IMR-90 (cell line): ENCODE measurements around the gene POLR1C. TPM values are rescaled to one million over a fixed set of nuclear protein-coding genes. Genes with fewer than 3 reads are reported as not detected.

ENCODE experiments used
- ATAC-seq: fragments of 200-7000 bp; cut with Tn5 transposase; 2 replicates; pipeline ENCODE4 v1.9.1; 2020; ENCODE audit warnings: low read depth, mild to moderate bottlenecking, moderate library complexity
- BruUV-seq: library from RNA; stranded (reverse); fragments of 400-500 nt; replicated peaks from 2 replicates; lab custom pipeline; 2021; lab: Mats Ljungman, UMichigan
- CTCF ChIA-PET: fragments of 300-600 bp; formaldehyde crosslinking; extraction: SDS; loops from one replicate; lab custom pipeline; 2021; ENCODE audit warnings: antibody characterized with exemption; lab: Yijun Ruan, JAX
- POLR2A ChIA-PET: fragments of 300-600 bp; sonication (Branson Sonifier 250); formaldehyde crosslinking; loops from one replicate; lab custom pipeline; 2022; ENCODE audit warnings: antibody characterized with exemption; ENCODE audit not compliant: unreplicated experiment; lab: Charles Lee
- DNase-seq: peaks from one replicate; pipeline ENCODE4 v3.0.0; 2013
- H2AFZ ChIP-seq: replicated peaks from 2 replicates; pipeline ENCODE3; 2013; ENCODE audit warnings: low read length, mild to moderate bottlenecking; ENCODE audit not compliant: poor library complexity
- H2AK5ac ChIP-seq: 2 replicates; pipeline ENCODE4 v1.6.1; 2013; ENCODE audit warnings: low read depth, low read length, inconsistent platforms
- H2AK9ac ChIP-seq: replicated peaks from 2 replicates; pipeline ENCODE3; 2013; ENCODE audit warnings: mild to moderate bottlenecking, low read depth, low read length, moderate library complexity; ENCODE audit not compliant: poor library complexity
- H2BK120ac ChIP-seq: 2 replicates; pipeline ENCODE4 v1.6.1; 2013; ENCODE audit warnings: low read depth, low read length, inconsistent platforms
- H2BK15ac ChIP-seq: 3 replicates; pipeline ENCODE4 v1.6.1; 2013; ENCODE audit warnings: low read depth, low read length, inconsistent platforms
- H2BK20ac ChIP-seq: 2 replicates; pipeline ENCODE4 v1.6.1; 2013; ENCODE audit warnings: low read depth, mild to moderate bottlenecking, inconsistent platforms, low read length, moderate library complexity
- H2BK5ac ChIP-seq: 2 replicates; pipeline ENCODE4 v1.6.1; 2013; ENCODE audit warnings: mild to moderate bottlenecking, low read depth, low read length, inconsistent platforms; ENCODE audit not compliant: poor library complexity, severe bottlenecking
- H3K14ac ChIP-seq: replicated peaks from 2 replicates; pipeline ENCODE4 v1.6.1; 2013; ENCODE audit warnings: low read depth, low read length, inconsistent platforms
- H3K18ac ChIP-seq: 2 replicates; pipeline ENCODE4 v1.6.1; 2013; ENCODE audit warnings: low read depth, low read length, control low read depth
- H3K23ac ChIP-seq: 2 replicates; pipeline ENCODE4 v1.6.1; 2013; ENCODE audit warnings: low read depth, low read length, inconsistent platforms
- H3K27ac ChIP-seq: 2 replicates; pipeline ENCODE4 v1.5.1; 2013; ENCODE audit warnings: mild to moderate bottlenecking, control low read depth, low read length; ENCODE audit not compliant: insufficient read depth
- H3K27me3 ChIP-seq: 2 replicates; pipeline ENCODE4 v1.6.1; 2013; ENCODE audit warnings: low read length; ENCODE audit not compliant: control insufficient read depth, insufficient read depth
- H3K36me3 ChIP-seq: 2 replicates; pipeline ENCODE4 v1.6.1; 2013; ENCODE audit warnings: low read length, mixed read lengths; ENCODE audit not compliant: control insufficient read depth, insufficient read depth
- H3K4ac ChIP-seq: 2 replicates; pipeline ENCODE4 v1.6.1; 2013; ENCODE audit warnings: low read depth, low read length, inconsistent platforms
- H3K4me1 ChIP-seq: 2 replicates; pipeline ENCODE4 v1.6.1; 2013; ENCODE audit warnings: low read length, mixed read lengths; ENCODE audit not compliant: control insufficient read depth, insufficient read depth
- H3K4me2 ChIP-seq: 2 replicates; pipeline ENCODE4 v1.6.1; 2013; ENCODE audit warnings: low read depth, mild to moderate bottlenecking, control low read depth, low read length, moderate library complexity
- H3K4me3 ChIP-seq: 2 replicates; pipeline ENCODE4 v1.5.1; 2013; ENCODE audit warnings: low read depth, mild to moderate bottlenecking, control low read depth, low read length, moderate library complexity; ENCODE audit not compliant: insufficient read depth
- H3K56ac ChIP-seq: 2 replicates; pipeline ENCODE4 v1.6.1; 2013; ENCODE audit warnings: low read length, inconsistent platforms; ENCODE audit not compliant: insufficient read depth; ENCODE audit errors: extremely low read depth
- H3K79me1 ChIP-seq, 2 experiments: 2 replicates each; pipeline ENCODE4 v1.6.1; 2013; ENCODE audit warnings: low read length in 2 of 2, inconsistent platforms in 1 of 2, low read depth in 1 of 2
- H3K9ac ChIP-seq: 2 replicates; pipeline ENCODE4 v1.6.1; 2013; ENCODE audit warnings: low read depth, low read length, control low read depth
- H3K9me1 ChIP-seq: 2 replicates; pipeline ENCODE4 v1.6.1; 2013; ENCODE audit warnings: low read length, inconsistent platforms; ENCODE audit not compliant: insufficient read depth
- H3K9me3 ChIP-seq: 2 replicates; pipeline ENCODE4 v1.6.1; 2013; ENCODE audit warnings: low read length; ENCODE audit not compliant: control insufficient read depth, insufficient read depth
- H4K20me1 ChIP-seq: 2 replicates; pipeline ENCODE4 v1.6.1; 2013; ENCODE audit warnings: low read length, inconsistent platforms; ENCODE audit not compliant: insufficient read depth
- H4K5ac ChIP-seq: 2 replicates; pipeline ENCODE4 v1.6.1; 2013; ENCODE audit warnings: mild to moderate bottlenecking, low read depth, low read length, control low read depth
- H4K8ac ChIP-seq, 2 experiments: 2 replicates each; pipeline ENCODE4 v1.6.1; 2013; ENCODE audit warnings: low read depth in 2 of 2, low read length in 2 of 2, control low read depth in 1 of 2, inconsistent platforms in 1 of 2
- H4K91ac ChIP-seq: 2 replicates; pipeline ENCODE4 v1.6.1; 2013; ENCODE audit warnings: low read depth, low read length, inconsistent platforms; ENCODE audit not compliant: insufficient read depth
- CHD1 ChIP-seq: IDR thresholded peaks from 2 replicates; pipeline ENCODE4 v1.6.1; 2012; ENCODE audit warnings: low read depth, low read length, improper control_type of control experiment
- MAZ ChIP-seq: IDR thresholded peaks from 2 replicates; pipeline ENCODE4 v1.6.1; 2012; ENCODE audit warnings: low read depth, mild to moderate bottlenecking, low read length, improper control_type of control experiment, moderate library complexity, borderline replicate concordance
- MXI1 ChIP-seq: IDR thresholded peaks from 2 replicates; pipeline ENCODE4 v1.6.1; 2012; ENCODE audit warnings: low read depth, mild to moderate bottlenecking, low read length, moderate library complexity, borderline replicate concordance
- RCOR1 ChIP-seq: IDR thresholded peaks from 2 replicates; pipeline ENCODE4 v1.6.1; 2012; ENCODE audit warnings: mild to moderate bottlenecking, low read length, improper control_type of control experiment; ENCODE audit not compliant: insufficient replicate concordance
- RFX5 ChIP-seq: IDR thresholded peaks from 2 replicates; pipeline ENCODE4 v1.8.0; 2012; ENCODE audit warnings: low read depth, mild to moderate bottlenecking, low read length, moderate library complexity
- SMC3 ChIP-seq: fragments of 150-350 bp; IDR thresholded peaks from 2 replicates; pipeline ENCODE4 v1.6.1; 2016; ENCODE audit warnings: low read depth, mild to moderate bottlenecking, antibody characterized with exemption, low read length, moderate library complexity
- WGBS, 2 experiments: methylation state at CpG; one replicate each; pipeline versions ENCODE4 v1.1.5 to v1.1.7; 2013; ENCODE audit warnings: missing lambda C conversion rate in 2 of 2; ENCODE audit not compliant: insufficient read length in 1 of 2; ENCODE audit errors: extremely low coverage in 2 of 2; 5-methylcytosine and 5-hydroxymethylcytosine counted together
- dilution Hi-C: fragments of 300-500 bp; cut with HindIII; formaldehyde crosslinking; loops from one replicate; pipeline ENCODE4 v1.14.3; 2018; ENCODE audit warnings: low sequenced_read_pairs; ENCODE audit not compliant: unreplicated experiment
- in situ Hi-C: fragments of 300-500 bp; cut with MboI; formaldehyde crosslinking; loops from 3 replicates; pipeline ENCODE4 v1.14.3; 2019; ENCODE audit warnings: low sequenced_read_pairs, inconsistent platforms, mixed read lengths
- intact Hi-C: fragments of 100-400 bp; cut with micrococcal nuclease; formaldehyde crosslinking; loops from 2 replicates; pipeline ENCODE4 v1.10.0; 2022
- polyA plus RNA-seq, 3 experiments: library from polyadenylated mRNA; depleted of rRNA; stranded (reverse); fragments of >200 nt; gene quantifications; 2 replicates each; pipeline ENCODE4 v1.2.3, GENCODE V29; 2012; ENCODE audit warnings: low replicate concordance in 1 of 3
- total RNA-seq: library from RNA; depleted of rRNA; stranded (reverse); fragments of >200 nt; gene quantifications from 2 replicates; pipeline ENCODE4 v1.2.3, GENCODE V29; 2012
- TF ChIP-seq, protein P1 (sequence below): conservative IDR thresholded peaks from 2 replicates; pipeline ENCODE4 v1.5.1; 2012; ENCODE audit warnings: mild to moderate bottlenecking, low read depth, low read length, improper control_type of control experiment

POLR1C gene
- total and polyA plus RNA-seq, 2 of the 4 experiments (the other 2 are of a cell fraction): 46.1 to 72.6 TPM

DNA sequence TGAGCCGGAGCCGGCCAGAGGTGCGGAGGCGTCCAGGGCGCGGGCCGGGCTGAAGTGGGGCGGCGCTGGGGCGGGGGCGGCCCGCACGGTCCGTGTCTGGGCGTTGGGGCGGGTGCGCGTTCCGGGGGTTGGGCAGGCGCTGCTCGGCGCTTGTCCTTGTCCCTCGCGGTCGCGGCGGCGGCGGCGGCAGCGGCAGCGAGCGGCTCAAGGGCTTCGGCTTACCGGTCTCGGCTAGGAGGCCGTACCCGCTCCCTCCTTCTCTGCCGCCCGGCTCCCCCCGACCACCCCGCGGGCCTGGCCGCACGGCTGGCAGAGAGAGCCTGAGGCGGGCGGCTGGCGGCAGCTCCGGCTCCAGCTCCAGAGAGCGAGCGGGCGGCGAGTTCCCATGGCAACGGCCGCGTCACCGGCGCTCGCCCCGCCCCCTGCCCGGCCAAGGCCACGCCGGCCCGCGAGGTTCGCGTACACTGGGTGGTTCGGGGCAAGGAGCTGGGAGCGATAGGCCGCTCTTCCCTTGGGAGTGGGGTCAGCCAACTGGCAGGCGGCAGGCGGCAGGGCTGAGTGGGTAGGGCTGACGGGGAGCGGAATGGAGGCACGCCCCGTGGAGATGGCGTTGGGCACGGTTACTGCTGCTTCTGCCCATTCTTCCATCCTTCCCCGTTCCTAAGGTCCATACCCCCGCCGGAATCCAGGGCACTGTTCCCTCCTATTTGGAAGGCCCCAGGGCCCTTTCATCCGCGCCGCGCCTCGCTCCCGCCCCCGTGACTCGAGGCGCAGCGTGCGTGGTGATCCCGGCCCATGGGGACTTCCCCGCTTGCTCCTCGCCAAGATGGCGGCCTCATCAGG lies 6.7 kb upstream of the POLR1C start, which contains the start of gene LRRC73:
TSS of gene LRRC73 (minus strand) at position 363 of the 843 bp plus-strand sequence. CDS start 561 bp downstream, outside the sequence.
- peaks cover 10% of the 10 kb centered on the region; the same call in 1 of the 2 replicates for H4K20me1 ChIP-seq
- H3K4me2 ChIP-seq: peak within 1 kb of the TSS; percentile 92
- H2BK120ac ChIP-seq: no peak within 1 kb of the TSS
- peak within 1 kb of the TSS; percentile 4; the same call in 1 of the 2 replicates for H3K9ac ChIP-seq
- peak within 1 kb of the TSS; percentile 78 for H3K4me3 ChIP-seq
- ChIA-PET POLR2A (interaction anchor here (0.7 kb wide), 1 partner anchor 245 kb away, joined by 3 read pairs; no protein-coding TSS in a partner anchor), CTCF (interaction anchor here (0.9 kb wide), 1 partner anchor 281 kb away, joined by 3 read pairs; no protein-coding TSS in a partner anchor)
- H4K5ac ChIP-seq: no peak within 1 kb of the TSS
- peaks cover 4% of the 10 kb centered on the region; the same call in 1 of the 2 replicates for H3K9me1 ChIP-seq
- in situ Hi-C loops (no loop called here), intact Hi-C loops (no loop called here), dilution Hi-C loops (no loop called here)
- TF ChIP-seq RFX5 (peak; percentile 92), MXI1 (peak; percentile 92; the same call in 1 of the 2 replicates), RCOR1 (no peak), MAZ (peak; percentile 48; the same call in 1 of the 2 replicates), SMC3 (no peak), CHD1 (no peak)
- TF ChIP-seq, protein P1, sequence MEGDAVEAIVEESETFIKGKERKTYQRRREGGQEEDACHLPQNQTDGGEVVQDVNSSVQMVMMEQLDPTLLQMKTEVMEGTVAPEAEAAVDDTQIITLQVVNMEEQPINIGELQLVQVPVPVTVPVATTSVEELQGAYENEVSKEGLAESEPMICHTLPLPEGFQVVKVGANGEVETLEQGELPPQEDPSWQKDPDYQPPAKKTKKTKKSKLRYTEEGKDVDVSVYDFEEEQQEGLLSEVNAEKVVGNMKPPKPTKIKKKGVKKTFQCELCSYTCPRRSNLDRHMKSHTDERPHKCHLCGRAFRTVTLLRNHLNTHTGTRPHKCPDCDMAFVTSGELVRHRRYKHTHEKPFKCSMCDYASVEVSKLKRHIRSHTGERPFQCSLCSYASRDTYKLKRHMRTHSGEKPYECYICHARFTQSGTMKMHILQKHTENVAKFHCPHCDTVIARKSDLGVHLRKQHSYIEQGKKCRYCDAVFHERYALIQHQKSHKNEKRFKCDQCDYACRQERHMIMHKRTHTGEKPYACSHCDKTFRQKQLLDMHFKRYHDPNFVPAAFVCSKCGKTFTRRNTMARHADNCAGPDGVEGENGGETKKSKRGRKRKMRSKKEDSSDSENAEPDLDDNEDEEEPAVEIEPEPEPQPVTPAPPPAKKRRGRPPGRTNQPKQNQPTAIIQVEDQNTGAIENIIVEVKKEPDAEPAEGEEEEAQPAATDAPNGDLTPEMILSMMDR: no peak
- H2AFZ ChIP-seq: peak within 1 kb of the TSS; percentile 97
- DNase-seq (peak; percentile 68), ATAC-seq (peak; percentile 88)
- H3K27me3 ChIP-seq: no peaks in the 10 kb centered on the region
- peak within 1 kb of the TSS; percentile 58; the same call in 1 of the 2 replicates for H3K4ac ChIP-seq
- WGBS, 2 experiments: 11% methylated on average over 22 of the region's 96 CpGs; no CpG with 5 or more reads in 1 of the 2 experiments
- H3K23ac ChIP-seq: peak within 1 kb of the TSS; percentile 22
- peaks cover 38% of the 10 kb centered on the region for H3K36me3 ChIP-seq
- no peak within 1 kb of the TSS for H3K56ac ChIP-seq
- H3K18ac ChIP-seq: no peak within 1 kb of the TSS
- H2AK9ac ChIP-seq: peak within 1 kb of the TSS; percentile 93
- peaks cover 4% of the 10 kb centered on the region for H3K4me1 ChIP-seq
- no peak within 1 kb of the TSS for H2BK15ac ChIP-seq
- no peak within 1 kb of the TSS for H2BK5ac ChIP-seq
- no peak within 1 kb of the TSS for H4K91ac ChIP-seq
- H4K8ac ChIP-seq: peak within 1 kb of the TSS in 1 of 2 experiments; percentile 83; a peak in 1 of 4 replicates
- no TSS peak for BruUV-seq
- no peak within 1 kb of the TSS for H2BK20ac ChIP-seq
- peak within 1 kb of the TSS; percentile 64 for H2AK5ac ChIP-seq
- H3K9me3 ChIP-seq: no peaks in the 10 kb centered on the region
- H3K79me1 ChIP-seq: peaks cover 5 to 16% of the 10 kb centered on the region in 2 experiments
- H3K27ac ChIP-seq: peak within 1 kb of the TSS; percentile 37; the same call in 1 of the 2 replicates
- 0 out of 2 replicates have a peak within 1 kb of the TSS, but pooled peaks have one; percentile 66 for H3K14ac ChIP-seq
